ENCODE measurements around the gene CD34. TPM values are rescaled to one million over a fixed set of nuclear protein-coding genes. Genes with fewer than 3 reads are reported as not detected.

The CD34 gene
- total RNA-seq, 3 donors from 2014 or later = 15.7 to 80.6 (median 22.2) TPM

- H3K9me3 ChIP-seq = no peaks in the 10 kb centered on the region
- H3K36me3 ChIP-seq = no peaks in the 10 kb centered on the region
- intact Hi-C loops (cut with DNase I; ENCODE audit: low total_unique reads) = no loop called here
- H3K27ac ChIP-seq = no peak overlapping the region
- TF ChIP-seq POLR2A (IDR thresholded peaks at IDR 0.05) (no peak), POLR2AphosphoS5 (IDR thresholded peaks at IDR 0.05) (no peak), CTCF (IDR thresholded peaks at IDR 0.05) (no peak)
- no peaks in the 10 kb centered on the region for H3K4me1 ChIP-seq
- no peaks in the 10 kb centered on the region for H3K27me3 ChIP-seq
- no peak for DNase-seq (ENCODE audit: low spot score in 2 of 2)
- no peak overlapping the region for H3K4me3 ChIP-seq
These were observed 10.4 kb upstream of the CD34 start for GRCh38 chr1:207921321-207921720.

GRCh38 chr1:207920444-207921021, 9.6 kb upstream of the CD34 start:
- no peaks in the 10 kb centered on the region for H3K4me1 ChIP-seq
- peak overlapping the region; percentile 15 to 83 for H3K27ac ChIP-seq
- intact Hi-C loops (cut with DNase I; ENCODE audit: low total_unique reads) = no loop called here
- H3K9me3 ChIP-seq = no peaks in the 10 kb centered on the region
- H3K36me3 ChIP-seq = no peaks in the 10 kb centered on the region
- no peak for DNase-seq (ENCODE audit: low spot score in 2 of 2)
- H3K4me3 ChIP-seq = no peak overlapping the region
- TF ChIP-seq POLR2A (IDR thresholded peaks at IDR 0.05) = no peak
- no peak for TF ChIP-seq POLR2AphosphoS5 (IDR thresholded peaks at IDR 0.05)
- TF ChIP-seq CTCF (IDR thresholded peaks at IDR 0.05) = no peak
- no peaks in the 10 kb centered on the region for H3K27me3 ChIP-seq

- Histone ChIP-seq H3K4me3 (no peak overlapping the region), H3K27ac (peak overlapping the region in 1 of 2 donors; percentile 83), H3K9me3 (no peaks in the 10 kb centered on the region), H3K36me3 (no peaks in the 10 kb centered on the region), H3K4me1 (no peaks in the 10 kb centered on the region), H3K27me3 (no peaks in the 10 kb centered on the region)
- no peak for TF ChIP-seq CTCF (IDR thresholded peaks at IDR 0.05)
- TF ChIP-seq POLR2A (IDR thresholded peaks at IDR 0.05) = no peak
- TF ChIP-seq POLR2AphosphoS5 (IDR thresholded peaks at IDR 0.05) = peak in 2 of 3 donors; percentile 24 to 32
- intact Hi-C loops (cut with DNase I; ENCODE audit: low total_unique reads) = no loop called here
- no peak for DNase-seq (ENCODE audit: low spot score in 2 of 2)
These were observed 8.7 kb upstream of the CD34 start for GRCh38 chr1:207919523-207920170.

- no peak overlapping the region for H3K27ac ChIP-seq
- TF ChIP-seq POLR2AphosphoS5 (IDR thresholded peaks at IDR 0.05) (no peak), POLR2A (IDR thresholded peaks at IDR 0.05) (no peak)
- no peaks in the 10 kb centered on the region for H3K4me1 ChIP-seq
- H3K4me3 ChIP-seq = no peak overlapping the region
- intact Hi-C loops (cut with DNase I; ENCODE audit: low total_unique reads) = no loop called here
- no peak for DNase-seq (ENCODE audit: low spot score in 2 of 2)
- no peaks in the 10 kb centered on the region for H3K27me3 ChIP-seq
- H3K9me3 ChIP-seq = no peaks in the 10 kb centered on the region
- H3K36me3 ChIP-seq = no peaks in the 10 kb centered on the region
These were observed 7.7 kb upstream of the CD34 start for GRCh38 chr1:207918581-207918980.

- no peaks in the 10 kb centered on the region for H3K4me1 ChIP-seq
- H3K4me3 ChIP-seq = no peak overlapping the region
- DNase-seq (ENCODE audit: low spot score in 2 of 2) = no peak
- no peak overlapping the region for H3K27ac ChIP-seq
- no peaks in the 10 kb centered on the region for H3K27me3 ChIP-seq
- H3K9me3 ChIP-seq = no peaks in the 10 kb centered on the region
- TF ChIP-seq POLR2AphosphoS5 (IDR thresholded peaks at IDR 0.05) (no peak), CTCF (IDR thresholded peaks at IDR 0.05) (no peak), POLR2A (IDR thresholded peaks at IDR 0.05) (no peak)
- H3K36me3 ChIP-seq = no peaks in the 10 kb centered on the region
- intact Hi-C loops (cut with DNase I; ENCODE audit: low total_unique reads) = no loop called here
These were observed 7.1 kb upstream of the CD34 start for GRCh38 chr1:207918011-207918410.
